Measurements from ENCODE around the gene UBAC2.

Gene UBAC2

GRCh38 chr13:99296398-99296797, 95.7 kb downstream of the UBAC2 start:
- no peak for DNase-seq (ENCODE audit: low spot score)

- DNase-seq (ENCODE audit: low spot score) = no peak
Observed at GRCh38 chr13:99297331-99297730, 96.7 kb downstream of the UBAC2 start.

- DNase-seq (ENCODE audit: low spot score) = no peak
Observed at GRCh38 chr13:99298056-99298455, 97.4 kb downstream of the UBAC2 start.

- no peak for DNase-seq (ENCODE audit: low spot score)
Observed at GRCh38 chr13:99299256-99299919, 98.7 kb downstream of the UBAC2 start.

- no peak for DNase-seq (ENCODE audit: low spot score)
Observed at GRCh38 chr13:99299920-99300341, 99.3 kb downstream of the UBAC2 start.

GRCh38 chr13:99301056-99301838, 100.6 kb downstream of the UBAC2 start:
- DNase-seq (ENCODE audit: low spot score) = no peak

GRCh38 chr13:99301913-99302636, 101.4 kb downstream of the UBAC2 start:
- no peak for DNase-seq (ENCODE audit: low spot score)

- DNase-seq (ENCODE audit: low spot score) = no peak
Observed at GRCh38 chr13:99302637-99303505, 102.2 kb downstream of the UBAC2 start.

GRCh38 chr13:99303863-99304521, 103.3 kb downstream of the UBAC2 start:
- DNase-seq (ENCODE audit: low spot score) = no peak

GRCh38 chr13:99304541-99304940, 103.9 kb downstream of the UBAC2 start:
- no peak for DNase-seq (ENCODE audit: low spot score)

GRCh38 chr13:99305158-99305557, 104.5 kb downstream of the UBAC2 start:
- no peak for DNase-seq (ENCODE audit: low spot score)

- no peak for DNase-seq (ENCODE audit: low spot score)
Observed at GRCh38 chr13:99305566-99305965, 104.9 kb downstream of the UBAC2 start.

GRCh38 chr13:99307247-99307646, 106.6 kb downstream of the UBAC2 start, which contains the start of gene GPR183:
GPR183 (minus strand) TSS chr13:99307399; CDS start chr13:99296145, 11,254 bp downstream.
- no peak for DNase-seq (ENCODE audit: low spot score)

GRCh38 chr13:99307648-99308339, 107.1 kb downstream of the UBAC2 start:
- no peak for DNase-seq (ENCODE audit: low spot score)

- no peak for DNase-seq (ENCODE audit: low spot score)
Observed at GRCh38 chr13:99308471-99309087, 107.9 kb downstream of the UBAC2 start.

GRCh38 chr13:99310382-99311031, 109.9 kb downstream of the UBAC2 start:
- no peak for DNase-seq (ENCODE audit: low spot score)

GRCh38 chr13:99311137-99311536, 110.5 kb downstream of the UBAC2 start:
- DNase-seq (ENCODE audit: low spot score) = no peak

- DNase-seq (ENCODE audit: low spot score) = no peak
Observed at GRCh38 chr13:99311748-99312492, 111.3 kb downstream of the UBAC2 start.

- no peak for DNase-seq (ENCODE audit: low spot score)
Observed at GRCh38 chr13:99312493-99312883, 111.8 kb downstream of the UBAC2 start.
